DMS 273 (cell line): Measurements from ENCODE around the gene CPEB4.

Source experiments
- DNase-seq: peaks from one replicate; lab custom pipeline; 2025; ENCODE audit not compliant: unreplicated experiment; lab: John Stamatoyannopoulos, UW

The CPEB4 gene

GRCh38 chr5:173911623-173912022 lies 23.5 kb downstream of the CPEB4 start:
- no peak for DNase-seq

- no peak for DNase-seq
Measured at GRCh38 chr5:173913686-173914321, 25.7 kb downstream of the CPEB4 start.

GRCh38 chr5:173915310-173916014 lies 27.3 kb downstream of the CPEB4 start:
- DNase-seq = no peak

GRCh38 chr5:173916233-173916632 lies 28.1 kb downstream of the CPEB4 start:
- DNase-seq = no peak

- no peak for DNase-seq
Measured at GRCh38 chr5:173917788-173918786, 29.9 kb downstream of the CPEB4 start.

- no peak for DNase-seq
Measured at GRCh38 chr5:173919443-173919842, 31.3 kb downstream of the CPEB4 start.

- no peak for DNase-seq
Measured at GRCh38 chr5:173920024-173920753, 32.0 kb downstream of the CPEB4 start.

GRCh38 chr5:173920866-173921555 lies 32.9 kb downstream of the CPEB4 start:
- no peak for DNase-seq

GRCh38 chr5:173922527-173922926 lies 34.4 kb downstream of the CPEB4 start:
- DNase-seq = no peak

- DNase-seq = no peak
Measured at GRCh38 chr5:173923218-173924095, 35.3 kb downstream of the CPEB4 start.

GRCh38 chr5:173924899-173925298 lies 36.8 kb downstream of the CPEB4 start:
- DNase-seq = no peak

- peak; percentile 48 for DNase-seq
Measured at GRCh38 chr5:173925449-173926071, 37.4 kb downstream of the CPEB4 start.

- DNase-seq = no peak
Measured at GRCh38 chr5:173926359-173926758, 38.2 kb downstream of the CPEB4 start.

GRCh38 chr5:173928871-173929574 lies 40.9 kb downstream of the CPEB4 start:
- DNase-seq = no peak

- no peak for DNase-seq
Measured at GRCh38 chr5:173932695-173933139, 44.6 kb downstream of the CPEB4 start.

GRCh38 chr5:173933901-173934300 lies 45.8 kb downstream of the CPEB4 start:
- DNase-seq = no peak

- no peak for DNase-seq
Measured at GRCh38 chr5:173935396-173935795, 47.2 kb downstream of the CPEB4 start.

- no peak for DNase-seq
Measured at GRCh38 chr5:173940269-173940668, 52.1 kb downstream of the CPEB4 start.
